Body of pancreas (tissue), 4 donors: ENCODE results near the gene TSPAN18.

ENCODE experiments used
- POLR2A ChIP-seq, 3 donors: fragments of 450-650 bp; IDR thresholded peaks; one replicate each; pipeline ENCODE4 v1.6.1; 2016; ENCODE audit warnings: antibody characterized with exemption in 3 of 3, mild to moderate bottlenecking in 2 of 3
- TF ChIP-seq, protein P1 (sequence below), 7 experiments: fragments of 450-650 bp in 4 of 7; fragments of 200-600 bp in 3 of 7; sonication (generic) in 3 of 7; IDR thresholded peaks; one replicate each; pipeline ENCODE4 v1.5.1; 2016 to 2019; ENCODE audit warnings: antibody characterized with exemption in 7 of 7

DNA sequence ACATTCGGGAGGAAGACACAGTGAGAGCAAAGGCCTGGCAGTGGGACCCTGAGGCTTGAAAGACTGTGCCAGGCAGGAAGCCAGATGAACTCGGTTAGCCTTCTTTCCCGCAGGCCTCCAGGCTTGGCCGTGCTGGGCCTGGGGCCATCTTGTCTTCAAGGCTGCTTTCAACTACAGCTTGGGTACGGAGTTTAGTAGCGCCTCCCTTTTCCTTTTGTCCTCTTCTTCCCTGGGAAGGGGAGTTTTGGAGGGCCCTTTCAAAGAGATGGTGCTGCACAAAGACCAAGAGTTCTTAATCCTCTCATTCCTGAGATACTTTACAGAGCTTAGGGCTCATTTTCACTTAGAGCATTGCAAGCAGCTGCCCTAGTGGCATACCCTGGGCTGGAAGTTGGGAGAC lies 136.5 kb downstream of the TSPAN18 start:
- TF ChIP-seq, protein P1, sequence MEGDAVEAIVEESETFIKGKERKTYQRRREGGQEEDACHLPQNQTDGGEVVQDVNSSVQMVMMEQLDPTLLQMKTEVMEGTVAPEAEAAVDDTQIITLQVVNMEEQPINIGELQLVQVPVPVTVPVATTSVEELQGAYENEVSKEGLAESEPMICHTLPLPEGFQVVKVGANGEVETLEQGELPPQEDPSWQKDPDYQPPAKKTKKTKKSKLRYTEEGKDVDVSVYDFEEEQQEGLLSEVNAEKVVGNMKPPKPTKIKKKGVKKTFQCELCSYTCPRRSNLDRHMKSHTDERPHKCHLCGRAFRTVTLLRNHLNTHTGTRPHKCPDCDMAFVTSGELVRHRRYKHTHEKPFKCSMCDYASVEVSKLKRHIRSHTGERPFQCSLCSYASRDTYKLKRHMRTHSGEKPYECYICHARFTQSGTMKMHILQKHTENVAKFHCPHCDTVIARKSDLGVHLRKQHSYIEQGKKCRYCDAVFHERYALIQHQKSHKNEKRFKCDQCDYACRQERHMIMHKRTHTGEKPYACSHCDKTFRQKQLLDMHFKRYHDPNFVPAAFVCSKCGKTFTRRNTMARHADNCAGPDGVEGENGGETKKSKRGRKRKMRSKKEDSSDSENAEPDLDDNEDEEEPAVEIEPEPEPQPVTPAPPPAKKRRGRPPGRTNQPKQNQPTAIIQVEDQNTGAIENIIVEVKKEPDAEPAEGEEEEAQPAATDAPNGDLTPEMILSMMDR (IDR thresholded peaks at IDR 0.05), result no peak
- no peak for TF ChIP-seq POLR2A (IDR thresholded peaks at IDR 0.05)
